A549 (cell line): Measurements from ENCODE around the gene ABHD17A.

ENCODE experiments used
- CEBPB ChIP-seq, 2 experiments: fragments of >200 bp in 1 of 2; sonication (Bioruptor Twin) in 1 of 2; formaldehyde crosslinking in 1 of 2; IDR thresholded peaks; 2 replicates each; pipeline ENCODE4 v1.6.1; 2012 to 2016
- EP300 ChIP-seq, 2 experiments: fragments of >200 bp; sonication (Bioruptor Twin); formaldehyde crosslinking; IDR thresholded peaks; 2 replicates in 1 of 2; 3 replicates in 1 of 2; pipeline ENCODE4 v1.6.1; 2016 to 2017
- JUN ChIP-seq, 2 experiments: fragments of >200 bp; sonication (Bioruptor Twin); formaldehyde crosslinking; IDR thresholded peaks; 2 replicates in 1 of 2; 3 replicates in 1 of 2; pipeline ENCODE4 v1.6.1; 2016 to 2017
- KDM1A ChIP-seq: fragments of 200-600 bp; sonication (generic); IDR thresholded peaks from 2 replicates; pipeline ENCODE4 v1.6.1; 2016; ENCODE audit warnings: low read depth, mild to moderate bottlenecking
- MAZ ChIP-seq: fragments of 150-350 bp; IDR thresholded peaks from 2 replicates; pipeline ENCODE4 v1.6.1; 2014; ENCODE audit warnings: antibody characterized with exemption, low read depth, low read length, borderline replicate concordance
- POLR2A ChIP-seq: IDR thresholded peaks from 2 replicates; pipeline ENCODE4 v1.6.1; 2012; ENCODE audit warnings: mild to moderate bottlenecking, low read length
- RCOR1 ChIP-seq: fragments of 150-350 bp; IDR thresholded peaks from 2 replicates; pipeline ENCODE4 v1.6.1; 2014; ENCODE audit warnings: antibody characterized with exemption, low read length, low read depth
- RNF2 ChIP-seq: fragments of 200-600 bp; sonication (generic); IDR thresholded peaks from 2 replicates; pipeline ENCODE4 v1.6.1; 2016; ENCODE audit warnings: low read depth, mild to moderate bottlenecking, antibody characterized with exemption, moderate library complexity, borderline replicate concordance
- SMC3 ChIP-seq: fragments of >200 bp; sonication (Bioruptor Twin); formaldehyde crosslinking; IDR thresholded peaks from 3 replicates; pipeline ENCODE4 v1.6.1; 2018; ENCODE audit warnings: inconsistent platforms
- TF ChIP-seq, protein P1 (sequence below): fragments of >200 bp; sonication (Bioruptor Twin); formaldehyde crosslinking; IDR thresholded peaks from 3 replicates; pipeline ENCODE4 v1.5.1; 2016
- TF ChIP-seq, protein P2 (sequence below): fragments of 200-600 bp; sonication (generic); IDR thresholded peaks from 2 replicates; pipeline ENCODE4 v1.6.1; 2016; ENCODE audit warnings: antibody characterized with exemption, mild to moderate bottlenecking, moderate library complexity
- TF ChIP-seq, protein P3 (sequence below): fragments of 450-650 bp; IDR thresholded peaks from 2 replicates; pipeline ENCODE4 v1.6.1; 2014; ENCODE audit warnings: antibody characterized with exemption

DNA sequence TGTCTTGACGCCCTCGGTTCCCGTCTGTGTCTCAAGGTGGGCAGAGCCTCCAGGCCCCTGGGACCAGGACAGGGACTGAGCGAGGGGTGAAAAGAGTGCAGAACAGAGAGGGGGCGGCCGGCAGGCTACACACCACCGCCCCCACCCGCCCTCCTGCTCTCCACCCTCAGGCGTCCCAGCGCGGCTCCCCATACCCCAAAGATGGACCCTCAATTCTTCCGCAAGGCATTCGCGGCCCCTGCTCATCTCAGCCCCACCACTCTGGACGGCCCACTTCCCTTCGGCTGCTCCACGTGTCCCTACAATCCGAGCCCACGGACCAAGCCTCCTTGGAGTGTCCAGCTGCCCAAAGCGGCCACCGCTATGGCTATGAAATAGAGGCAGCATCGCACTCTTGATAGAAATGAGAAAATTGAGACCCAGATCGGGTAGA is 23.7 kb downstream of the ABHD17A start:
- TF ChIP-seq, protein P1, sequence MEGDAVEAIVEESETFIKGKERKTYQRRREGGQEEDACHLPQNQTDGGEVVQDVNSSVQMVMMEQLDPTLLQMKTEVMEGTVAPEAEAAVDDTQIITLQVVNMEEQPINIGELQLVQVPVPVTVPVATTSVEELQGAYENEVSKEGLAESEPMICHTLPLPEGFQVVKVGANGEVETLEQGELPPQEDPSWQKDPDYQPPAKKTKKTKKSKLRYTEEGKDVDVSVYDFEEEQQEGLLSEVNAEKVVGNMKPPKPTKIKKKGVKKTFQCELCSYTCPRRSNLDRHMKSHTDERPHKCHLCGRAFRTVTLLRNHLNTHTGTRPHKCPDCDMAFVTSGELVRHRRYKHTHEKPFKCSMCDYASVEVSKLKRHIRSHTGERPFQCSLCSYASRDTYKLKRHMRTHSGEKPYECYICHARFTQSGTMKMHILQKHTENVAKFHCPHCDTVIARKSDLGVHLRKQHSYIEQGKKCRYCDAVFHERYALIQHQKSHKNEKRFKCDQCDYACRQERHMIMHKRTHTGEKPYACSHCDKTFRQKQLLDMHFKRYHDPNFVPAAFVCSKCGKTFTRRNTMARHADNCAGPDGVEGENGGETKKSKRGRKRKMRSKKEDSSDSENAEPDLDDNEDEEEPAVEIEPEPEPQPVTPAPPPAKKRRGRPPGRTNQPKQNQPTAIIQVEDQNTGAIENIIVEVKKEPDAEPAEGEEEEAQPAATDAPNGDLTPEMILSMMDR = no peak
- TF ChIP-seq KDM1A (no peak), RCOR1 (no peak), SMC3 (no peak), RNF2 (no peak), MAZ (no peak), POLR2A (no peak), EP300 (IDR thresholded peaks at IDR 0.05) (no peak), JUN (IDR thresholded peaks at IDR 0.05) (no peak), CEBPB (IDR thresholded peaks at IDR 0.05) (no peak)
- TF ChIP-seq, protein P2, sequence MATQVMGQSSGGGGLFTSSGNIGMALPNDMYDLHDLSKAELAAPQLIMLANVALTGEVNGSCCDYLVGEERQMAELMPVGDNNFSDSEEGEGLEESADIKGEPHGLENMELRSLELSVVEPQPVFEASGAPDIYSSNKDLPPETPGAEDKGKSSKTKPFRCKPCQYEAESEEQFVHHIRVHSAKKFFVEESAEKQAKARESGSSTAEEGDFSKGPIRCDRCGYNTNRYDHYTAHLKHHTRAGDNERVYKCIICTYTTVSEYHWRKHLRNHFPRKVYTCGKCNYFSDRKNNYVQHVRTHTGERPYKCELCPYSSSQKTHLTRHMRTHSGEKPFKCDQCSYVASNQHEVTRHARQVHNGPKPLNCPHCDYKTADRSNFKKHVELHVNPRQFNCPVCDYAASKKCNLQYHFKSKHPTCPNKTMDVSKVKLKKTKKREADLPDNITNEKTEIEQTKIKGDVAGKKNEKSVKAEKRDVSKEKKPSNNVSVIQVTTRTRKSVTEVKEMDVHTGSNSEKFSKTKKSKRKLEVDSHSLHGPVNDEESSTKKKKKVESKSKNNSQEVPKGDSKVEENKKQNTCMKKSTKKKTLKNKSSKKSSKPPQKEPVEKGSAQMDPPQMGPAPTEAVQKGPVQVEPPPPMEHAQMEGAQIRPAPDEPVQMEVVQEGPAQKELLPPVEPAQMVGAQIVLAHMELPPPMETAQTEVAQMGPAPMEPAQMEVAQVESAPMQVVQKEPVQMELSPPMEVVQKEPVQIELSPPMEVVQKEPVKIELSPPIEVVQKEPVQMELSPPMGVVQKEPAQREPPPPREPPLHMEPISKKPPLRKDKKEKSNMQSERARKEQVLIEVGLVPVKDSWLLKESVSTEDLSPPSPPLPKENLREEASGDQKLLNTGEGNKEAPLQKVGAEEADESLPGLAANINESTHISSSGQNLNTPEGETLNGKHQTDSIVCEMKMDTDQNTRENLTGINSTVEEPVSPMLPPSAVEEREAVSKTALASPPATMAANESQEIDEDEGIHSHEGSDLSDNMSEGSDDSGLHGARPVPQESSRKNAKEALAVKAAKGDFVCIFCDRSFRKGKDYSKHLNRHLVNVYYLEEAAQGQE = no peak
- TF ChIP-seq, protein P3, sequence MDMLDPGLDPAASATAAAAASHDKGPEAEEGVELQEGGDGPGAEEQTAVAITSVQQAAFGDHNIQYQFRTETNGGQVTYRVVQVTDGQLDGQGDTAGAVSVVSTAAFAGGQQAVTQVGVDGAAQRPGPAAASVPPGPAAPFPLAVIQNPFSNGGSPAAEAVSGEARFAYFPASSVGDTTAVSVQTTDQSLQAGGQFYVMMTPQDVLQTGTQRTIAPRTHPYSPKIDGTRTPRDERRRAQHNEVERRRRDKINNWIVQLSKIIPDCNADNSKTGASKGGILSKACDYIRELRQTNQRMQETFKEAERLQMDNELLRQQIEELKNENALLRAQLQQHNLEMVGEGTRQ = no peak
